HEK293 (cell line): ENCODE measurements around the gene CUL7.

Experiments
- KLF7 ChIP-seq: fragments of 450-650 bp; formaldehyde crosslinking; IDR thresholded peaks from 2 replicates; pipeline ENCODE4 v1.5.1; 2016; ENCODE audit warnings: missing biosample characterization, missing genetic modification characterization, borderline replicate concordance
- ZFP3 ChIP-seq: fragments of 450-650 bp; formaldehyde crosslinking; IDR thresholded peaks from 2 replicates; pipeline ENCODE4 v1.5.1; 2016; ENCODE audit warnings: low read depth, missing biosample characterization, missing genetic modification characterization
- ZNF266 ChIP-seq: fragments of 450-650 bp; formaldehyde crosslinking; IDR thresholded peaks from 2 replicates; pipeline ENCODE4 v1.5.1; 2016; ENCODE audit warnings: missing biosample characterization, missing genetic modification characterization, low read depth
- ZNF324 ChIP-seq: fragments of 450-650 bp; formaldehyde crosslinking; IDR thresholded peaks from 2 replicates; pipeline ENCODE4 v1.5.1; 2016; ENCODE audit warnings: missing biosample characterization, missing genetic modification characterization
- ZNF366 ChIP-seq: fragments of 450-650 bp; formaldehyde crosslinking; conservative IDR thresholded peaks from 2 replicates; pipeline ENCODE4 v1.5.1; 2016; ENCODE audit warnings: missing biosample characterization, missing genetic modification characterization
- ZNF621 ChIP-seq: fragments of 450-650 bp; formaldehyde crosslinking; IDR thresholded peaks from 2 replicates; pipeline ENCODE4 v1.5.1; 2017; ENCODE audit warnings: missing biosample characterization, missing genetic modification characterization
- ZNF629 ChIP-seq: fragments of 450-650 bp; formaldehyde crosslinking; IDR thresholded peaks from 2 replicates; pipeline ENCODE4 v1.5.1; 2017; ENCODE audit warnings: missing biosample characterization, missing genetic modification characterization
- TF ChIP-seq, protein P1 (sequence below): fragments of 450-650 bp; formaldehyde crosslinking; IDR thresholded peaks from 2 replicates; pipeline ENCODE4 v1.5.1; 2016; ENCODE audit warnings: missing biosample characterization, missing genetic modification characterization
- TF ChIP-seq, protein P2 (sequence below): fragments of 450-650 bp; formaldehyde crosslinking; IDR thresholded peaks from 2 replicates; pipeline ENCODE4 v1.5.1; 2016; ENCODE audit warnings: missing biosample characterization, missing genetic modification characterization
- TF ChIP-seq, protein P3 (sequence below): fragments of 450-650 bp; formaldehyde crosslinking; IDR thresholded peaks from 2 replicates; pipeline ENCODE4 v1.5.1; 2016; ENCODE audit warnings: missing biosample characterization, missing genetic modification characterization
- TF ChIP-seq, protein P4 (sequence below): fragments of 450-650 bp; formaldehyde crosslinking; IDR thresholded peaks from 2 replicates; pipeline ENCODE4 v1.5.1; 2016; ENCODE audit warnings: missing biosample characterization, missing genetic modification characterization, low read depth
- TF ChIP-seq, protein P5 (sequence below): sonication (generic); formaldehyde crosslinking; IDR thresholded peaks from 2 replicates; pipeline ENCODE4 v1.8.1; 2022; ENCODE audit warnings: mild to moderate bottlenecking, moderate library complexity, missing genetic modification reagents
- TF ChIP-seq, protein P6 (sequence below): fragments of 450-650 bp; formaldehyde crosslinking; IDR thresholded peaks from 2 replicates; pipeline ENCODE4 v1.5.1; 2016; ENCODE audit warnings: missing biosample characterization, missing genetic modification characterization

DNA sequence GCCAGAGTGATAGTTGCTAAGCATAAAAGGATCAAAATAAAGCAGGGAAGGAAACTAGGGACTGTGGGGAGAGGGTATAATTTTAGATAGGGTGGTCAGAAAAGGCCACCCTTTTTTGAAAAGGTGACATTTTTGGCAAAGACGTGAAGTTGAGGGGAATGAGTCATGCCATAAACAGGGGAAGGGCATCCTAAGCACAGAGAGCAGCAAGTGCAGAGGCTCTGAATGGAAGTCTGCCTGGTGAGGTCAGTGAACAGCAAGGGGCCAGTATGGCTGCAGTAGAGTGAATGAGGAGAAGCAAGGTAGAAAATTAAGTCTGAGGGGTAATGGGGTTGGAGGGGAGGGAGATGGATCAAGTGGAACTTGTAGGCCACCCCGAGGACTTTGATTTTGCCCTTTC lies 8.2 kb upstream of the CUL7 start:
- TF ChIP-seq, protein P1, sequence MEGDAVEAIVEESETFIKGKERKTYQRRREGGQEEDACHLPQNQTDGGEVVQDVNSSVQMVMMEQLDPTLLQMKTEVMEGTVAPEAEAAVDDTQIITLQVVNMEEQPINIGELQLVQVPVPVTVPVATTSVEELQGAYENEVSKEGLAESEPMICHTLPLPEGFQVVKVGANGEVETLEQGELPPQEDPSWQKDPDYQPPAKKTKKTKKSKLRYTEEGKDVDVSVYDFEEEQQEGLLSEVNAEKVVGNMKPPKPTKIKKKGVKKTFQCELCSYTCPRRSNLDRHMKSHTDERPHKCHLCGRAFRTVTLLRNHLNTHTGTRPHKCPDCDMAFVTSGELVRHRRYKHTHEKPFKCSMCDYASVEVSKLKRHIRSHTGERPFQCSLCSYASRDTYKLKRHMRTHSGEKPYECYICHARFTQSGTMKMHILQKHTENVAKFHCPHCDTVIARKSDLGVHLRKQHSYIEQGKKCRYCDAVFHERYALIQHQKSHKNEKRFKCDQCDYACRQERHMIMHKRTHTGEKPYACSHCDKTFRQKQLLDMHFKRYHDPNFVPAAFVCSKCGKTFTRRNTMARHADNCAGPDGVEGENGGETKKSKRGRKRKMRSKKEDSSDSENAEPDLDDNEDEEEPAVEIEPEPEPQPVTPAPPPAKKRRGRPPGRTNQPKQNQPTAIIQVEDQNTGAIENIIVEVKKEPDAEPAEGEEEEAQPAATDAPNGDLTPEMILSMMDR, result no peak
- TF ChIP-seq ZNF629 (no peak), ZNF366 (tag by site-specific recombination) (no peak), ZNF621 (no peak), KLF7 (no peak), ZNF324 (tag by site-specific recombination) (no peak), ZFP3 (tag by site-specific recombination) (no peak), ZNF266 (tag by site-specific recombination) (no peak)
- TF ChIP-seq, protein P2, sequence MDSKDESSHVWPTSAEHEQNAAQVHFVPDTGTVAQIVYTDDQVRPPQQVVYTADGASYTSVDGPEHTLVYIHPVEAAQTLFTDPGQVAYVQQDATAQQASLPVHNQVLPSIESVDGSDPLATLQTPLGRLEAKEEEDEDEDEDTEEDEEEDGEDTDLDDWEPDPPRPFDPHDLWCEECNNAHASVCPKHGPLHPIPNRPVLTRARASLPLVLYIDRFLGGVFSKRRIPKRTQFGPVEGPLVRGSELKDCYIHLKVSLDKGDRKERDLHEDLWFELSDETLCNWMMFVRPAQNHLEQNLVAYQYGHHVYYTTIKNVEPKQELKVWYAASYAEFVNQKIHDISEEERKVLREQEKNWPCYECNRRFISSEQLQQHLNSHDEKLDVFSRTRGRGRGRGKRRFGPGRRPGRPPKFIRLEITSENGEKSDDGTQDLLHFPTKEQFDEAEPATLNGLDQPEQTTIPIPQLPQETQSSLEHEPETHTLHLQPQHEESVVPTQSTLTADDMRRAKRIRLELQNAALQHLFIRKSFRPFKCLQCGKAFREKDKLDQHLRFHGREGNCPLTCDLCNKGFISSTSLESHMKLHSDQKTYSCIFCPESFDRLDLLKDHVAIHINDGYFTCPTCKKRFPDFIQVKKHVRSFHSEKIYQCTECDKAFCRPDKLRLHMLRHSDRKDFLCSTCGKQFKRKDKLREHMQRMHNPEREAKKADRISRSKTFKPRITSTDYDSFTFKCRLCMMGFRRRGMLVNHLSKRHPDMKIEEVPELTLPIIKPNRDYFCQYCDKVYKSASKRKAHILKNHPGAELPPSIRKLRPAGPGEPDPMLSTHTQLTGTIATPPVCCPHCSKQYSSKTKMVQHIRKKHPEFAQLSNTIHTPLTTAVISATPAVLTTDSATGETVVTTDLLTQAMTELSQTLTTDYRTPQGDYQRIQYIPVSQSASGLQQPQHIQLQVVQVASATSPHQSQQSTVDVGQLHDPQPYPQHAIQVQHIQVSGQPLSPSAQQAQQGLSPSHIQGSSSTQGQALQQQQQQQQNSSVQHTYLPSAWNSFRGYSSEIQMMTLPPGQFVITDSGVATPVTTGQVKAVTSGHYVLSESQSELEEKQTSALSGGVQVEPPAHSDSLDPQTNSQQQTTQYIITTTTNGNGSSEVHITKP, result no peak
- TF ChIP-seq, protein P3, sequence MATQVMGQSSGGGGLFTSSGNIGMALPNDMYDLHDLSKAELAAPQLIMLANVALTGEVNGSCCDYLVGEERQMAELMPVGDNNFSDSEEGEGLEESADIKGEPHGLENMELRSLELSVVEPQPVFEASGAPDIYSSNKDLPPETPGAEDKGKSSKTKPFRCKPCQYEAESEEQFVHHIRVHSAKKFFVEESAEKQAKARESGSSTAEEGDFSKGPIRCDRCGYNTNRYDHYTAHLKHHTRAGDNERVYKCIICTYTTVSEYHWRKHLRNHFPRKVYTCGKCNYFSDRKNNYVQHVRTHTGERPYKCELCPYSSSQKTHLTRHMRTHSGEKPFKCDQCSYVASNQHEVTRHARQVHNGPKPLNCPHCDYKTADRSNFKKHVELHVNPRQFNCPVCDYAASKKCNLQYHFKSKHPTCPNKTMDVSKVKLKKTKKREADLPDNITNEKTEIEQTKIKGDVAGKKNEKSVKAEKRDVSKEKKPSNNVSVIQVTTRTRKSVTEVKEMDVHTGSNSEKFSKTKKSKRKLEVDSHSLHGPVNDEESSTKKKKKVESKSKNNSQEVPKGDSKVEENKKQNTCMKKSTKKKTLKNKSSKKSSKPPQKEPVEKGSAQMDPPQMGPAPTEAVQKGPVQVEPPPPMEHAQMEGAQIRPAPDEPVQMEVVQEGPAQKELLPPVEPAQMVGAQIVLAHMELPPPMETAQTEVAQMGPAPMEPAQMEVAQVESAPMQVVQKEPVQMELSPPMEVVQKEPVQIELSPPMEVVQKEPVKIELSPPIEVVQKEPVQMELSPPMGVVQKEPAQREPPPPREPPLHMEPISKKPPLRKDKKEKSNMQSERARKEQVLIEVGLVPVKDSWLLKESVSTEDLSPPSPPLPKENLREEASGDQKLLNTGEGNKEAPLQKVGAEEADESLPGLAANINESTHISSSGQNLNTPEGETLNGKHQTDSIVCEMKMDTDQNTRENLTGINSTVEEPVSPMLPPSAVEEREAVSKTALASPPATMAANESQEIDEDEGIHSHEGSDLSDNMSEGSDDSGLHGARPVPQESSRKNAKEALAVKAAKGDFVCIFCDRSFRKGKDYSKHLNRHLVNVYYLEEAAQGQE (tag by site-specific recombination), result no peak
- TF ChIP-seq, protein P4, sequence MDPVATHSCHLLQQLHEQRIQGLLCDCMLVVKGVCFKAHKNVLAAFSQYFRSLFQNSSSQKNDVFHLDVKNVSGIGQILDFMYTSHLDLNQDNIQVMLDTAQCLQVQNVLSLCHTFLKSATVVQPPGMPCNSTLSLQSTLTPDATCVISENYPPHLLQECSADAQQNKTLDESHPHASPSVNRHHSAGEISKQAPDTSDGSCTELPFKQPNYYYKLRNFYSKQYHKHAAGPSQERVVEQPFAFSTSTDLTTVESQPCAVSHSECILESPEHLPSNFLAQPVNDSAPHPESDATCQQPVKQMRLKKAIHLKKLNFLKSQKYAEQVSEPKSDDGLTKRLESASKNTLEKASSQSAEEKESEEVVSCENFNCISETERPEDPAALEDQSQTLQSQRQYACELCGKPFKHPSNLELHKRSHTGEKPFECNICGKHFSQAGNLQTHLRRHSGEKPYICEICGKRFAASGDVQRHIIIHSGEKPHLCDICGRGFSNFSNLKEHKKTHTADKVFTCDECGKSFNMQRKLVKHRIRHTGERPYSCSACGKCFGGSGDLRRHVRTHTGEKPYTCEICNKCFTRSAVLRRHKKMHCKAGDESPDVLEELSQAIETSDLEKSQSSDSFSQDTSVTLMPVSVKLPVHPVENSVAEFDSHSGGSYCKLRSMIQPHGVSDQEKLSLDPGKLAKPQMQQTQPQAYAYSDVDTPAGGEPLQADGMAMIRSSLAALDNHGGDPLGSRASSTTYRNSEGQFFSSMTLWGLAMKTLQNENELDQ, result no peak
- TF ChIP-seq, protein P5, sequence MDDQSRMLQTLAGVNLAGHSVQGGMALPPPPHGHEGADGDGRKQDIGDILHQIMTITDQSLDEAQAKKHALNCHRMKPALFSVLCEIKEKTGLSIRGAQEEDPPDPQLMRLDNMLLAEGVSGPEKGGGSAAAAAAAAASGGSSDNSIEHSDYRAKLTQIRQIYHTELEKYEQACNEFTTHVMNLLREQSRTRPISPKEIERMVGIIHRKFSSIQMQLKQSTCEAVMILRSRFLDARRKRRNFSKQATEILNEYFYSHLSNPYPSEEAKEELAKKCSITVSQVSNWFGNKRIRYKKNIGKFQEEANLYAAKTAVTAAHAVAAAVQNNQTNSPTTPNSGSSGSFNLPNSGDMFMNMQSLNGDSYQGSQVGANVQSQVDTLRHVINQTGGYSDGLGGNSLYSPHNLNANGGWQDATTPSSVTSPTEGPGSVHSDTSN, result no peak
- TF ChIP-seq, protein P6, sequence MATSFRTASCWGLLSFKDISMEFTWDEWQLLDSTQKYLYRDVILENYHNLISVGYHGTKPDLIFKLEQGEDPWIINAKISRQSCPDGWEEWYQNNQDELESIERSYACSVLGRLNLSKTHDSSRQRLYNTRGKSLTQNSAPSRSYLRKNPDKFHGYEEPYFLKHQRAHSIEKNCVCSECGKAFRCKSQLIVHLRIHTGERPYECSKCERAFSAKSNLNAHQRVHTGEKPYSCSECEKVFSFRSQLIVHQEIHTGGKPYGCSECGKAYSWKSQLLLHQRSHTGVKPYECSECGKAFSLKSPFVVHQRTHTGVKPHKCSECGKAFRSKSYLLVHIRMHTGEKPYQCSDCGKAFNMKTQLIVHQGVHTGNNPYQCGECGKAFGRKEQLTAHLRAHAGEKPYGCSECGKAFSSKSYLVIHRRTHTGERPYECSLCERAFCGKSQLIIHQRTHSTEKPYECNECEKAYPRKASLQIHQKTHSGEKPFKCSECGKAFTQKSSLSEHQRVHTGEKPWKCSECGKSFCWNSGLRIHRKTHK (tag by site-specific recombination), result no peak
